ENCODE results near the gene PLXNA2. TPM values are rescaled to one million over a fixed set of nuclear protein-coding genes. Genes with fewer than 3 reads are reported as not detected.

PLXNA2 gene
- total RNA-seq, 4 donors from 2014 or later, result 26.9 to 54.0 (median 46.1) TPM

DNA sequence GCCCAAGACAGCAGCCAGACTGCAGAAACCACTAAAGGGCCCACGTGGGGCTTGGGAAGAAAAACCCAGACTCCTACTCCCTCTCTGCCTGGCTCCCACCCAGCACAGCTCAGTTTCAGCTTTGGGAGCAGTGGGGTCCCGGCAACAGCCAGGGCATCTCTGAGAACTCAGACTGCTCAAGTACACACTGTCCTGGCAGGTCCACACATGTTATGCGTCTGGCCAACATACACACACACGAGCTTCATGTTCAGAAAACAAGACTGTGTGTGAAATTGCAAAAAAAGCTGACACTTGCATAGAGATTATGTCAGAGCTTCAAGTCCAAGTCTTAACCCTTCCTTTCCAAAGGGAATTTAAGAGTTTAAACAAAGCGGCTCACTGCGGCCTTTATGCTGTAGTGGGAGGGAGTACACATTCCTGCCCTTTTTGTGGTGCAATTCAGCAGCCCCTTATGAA is 196.7 kb downstream of the PLXNA2 start:
- TF ChIP-seq POLR2A (IDR thresholded peaks at IDR 0.05) (no peak), CTCF (IDR thresholded peaks at IDR 0.05) (no peak)
- 27 to 37% methylated on average over 5 to 6 of the region's 6 CpGs for WGBS, 2 donors
- peak overlapping the region; percentile 73 to 89 (median 84) for H3K27ac ChIP-seq
- H3K9me3 ChIP-seq, result no peaks in the 10 kb centered on the region
- peaks cover 0 to 68% (median 10%) of the 10 kb centered on the region in 3 donors for H3K36me3 ChIP-seq
- H3K27me3 ChIP-seq, result no peaks in the 10 kb centered on the region
- DNase-seq, result no peak
- no peak overlapping the region for H3K4me3 ChIP-seq
- peaks cover 20 to 84% (median 34%) of the 10 kb centered on the region in 3 donors for H3K4me1 ChIP-seq
- intact Hi-C loops (cut with DNase I), result no loop called here

DNA sequence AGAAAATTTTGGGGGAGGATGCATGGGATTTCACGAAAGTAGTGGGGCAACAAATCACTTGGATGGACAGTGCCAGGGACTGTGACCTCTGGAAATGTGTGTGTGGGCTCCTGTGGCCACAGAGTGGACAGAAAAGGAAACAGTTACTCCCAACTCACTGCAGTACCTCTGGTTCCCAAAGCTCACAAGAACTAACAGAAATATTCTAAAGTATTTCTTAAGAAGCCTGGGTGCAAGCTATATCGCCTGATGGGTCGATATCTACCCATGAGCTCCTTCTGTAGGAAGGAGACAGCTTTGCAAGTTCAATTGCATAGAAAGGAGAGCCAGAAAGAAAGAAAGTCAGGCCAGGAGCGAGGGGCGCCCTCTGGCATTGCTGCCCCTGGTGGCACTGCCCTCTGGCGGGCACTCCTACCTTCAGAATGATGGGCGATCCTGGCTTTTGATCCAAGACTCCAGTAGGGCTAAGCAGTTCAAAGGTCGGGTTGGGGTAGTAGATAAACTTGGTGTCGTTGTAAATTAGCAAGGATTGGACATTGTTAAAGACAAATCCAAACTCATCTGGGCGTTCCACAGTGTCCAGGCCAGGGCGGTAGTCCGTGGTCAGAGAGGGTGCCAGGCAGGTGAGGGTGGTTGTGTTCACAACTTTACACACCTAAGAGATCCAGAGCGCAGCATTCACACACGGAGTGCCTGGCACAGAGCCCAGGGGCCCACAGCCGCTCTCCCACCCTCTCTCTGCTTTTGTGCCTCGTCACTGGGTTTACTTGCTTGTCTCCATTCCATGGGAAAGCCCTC is 198.5 kb downstream of the PLXNA2 start:
- TF ChIP-seq POLR2A (IDR thresholded peaks at IDR 0.05) (no peak), CTCF (IDR thresholded peaks at IDR 0.05) (no peak)
- no peaks in the 10 kb centered on the region for H3K27me3 ChIP-seq
- peak overlapping the region in 2 of 4 donors; percentile 41 to 89 for H3K27ac ChIP-seq
- 74 to 76% methylated on average over 12 to 16 of the region's 16 CpGs for WGBS, 2 donors
- intact Hi-C loops (cut with DNase I), result no loop called here
- no peak for DNase-seq
- H3K9me3 ChIP-seq, result no peaks in the 10 kb centered on the region
- no peak overlapping the region for H3K4me3 ChIP-seq
- peaks cover 5 to 68% (median 22%) of the 10 kb centered on the region in 3 donors for H3K36me3 ChIP-seq
- peaks cover 20 to 75% (median 34%) of the 10 kb centered on the region in 3 donors for H3K4me1 ChIP-seq

GRCh38 chr1:208044589-208045462 is 199.4 kb downstream of the PLXNA2 start:
- H3K4me3 ChIP-seq, result no peak overlapping the region
- H3K9me3 ChIP-seq, result no peaks in the 10 kb centered on the region
- peaks cover 20 to 67% (median 34%) of the 10 kb centered on the region in 3 donors for H3K4me1 ChIP-seq
- intact Hi-C loops (cut with DNase I), result no loop called here
- no peak overlapping the region for H3K27ac ChIP-seq
- TF ChIP-seq POLR2A (IDR thresholded peaks at IDR 0.05) (no peak), CTCF (IDR thresholded peaks at IDR 0.05) (no peak)
- peaks cover 8 to 70% (median 27%) of the 10 kb centered on the region in 3 donors for H3K36me3 ChIP-seq
- H3K27me3 ChIP-seq, result no peaks in the 10 kb centered on the region
- WGBS, 2 donors, result 84 to 89% methylated on average over 20 to 23 of the region's 27 CpGs
- DNase-seq, result no peak

DNA sequence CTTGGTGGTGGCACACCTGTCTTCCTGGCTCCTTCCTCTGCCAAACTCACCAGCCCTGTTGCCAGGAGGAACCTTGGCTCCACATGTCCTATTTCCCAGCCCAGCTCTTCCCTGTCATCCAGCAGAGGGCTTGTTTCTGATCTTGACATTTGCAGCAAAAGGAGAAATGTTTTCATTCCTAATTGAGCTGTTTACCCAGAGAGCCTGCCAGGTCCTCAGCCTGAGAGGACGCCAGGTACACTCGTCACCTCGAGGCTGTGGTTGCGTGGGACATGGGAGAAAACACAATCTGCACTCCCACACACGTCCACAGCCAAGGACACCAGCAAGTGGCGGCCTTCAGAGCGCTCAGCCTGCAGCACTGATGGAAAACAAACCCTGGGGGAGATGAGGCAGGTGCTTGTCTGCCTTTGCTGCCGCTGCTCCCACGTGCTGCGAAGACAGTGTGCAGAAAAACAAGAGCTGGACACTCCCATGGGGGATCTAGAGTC is 200.4 kb downstream of the PLXNA2 start:
- intact Hi-C loops (cut with DNase I), result no loop called here
- Histone ChIP-seq H3K4me1 (peaks cover 19 to 56% (median 27%) of the 10 kb centered on the region in 3 donors), H3K9me3 (no peaks in the 10 kb centered on the region), H3K4me3 (no peak overlapping the region), H3K27me3 (no peaks in the 10 kb centered on the region), H3K36me3 (peaks cover 16 to 76% (median 27%) of the 10 kb centered on the region in 3 donors), H3K27ac (peak overlapping the region in 1 of 4 donors; percentile 17)
- 73 to 83% methylated on average over 3 to 5 of the region's 10 CpGs for WGBS, 2 donors
- no peak for DNase-seq
- TF ChIP-seq POLR2A (IDR thresholded peaks at IDR 0.05) (no peak), CTCF (IDR thresholded peaks at IDR 0.05) (peak in 1 of 6 experiments; percentile 29)

Data from esophagus squamous epithelium (tissue), 5 donors.